NOMO-1 treated with dmso at 0.1 percent for 144 hours (cell line): ENCODE data around the gene DIO2.

Experiments
- DNase-seq: peaks from one replicate; lab custom pipeline; 2025; ENCODE audit not compliant: unreplicated experiment; lab: John Stamatoyannopoulos, UW

DIO2 gene

GRCh38 chr14:80172375-80173051 lies 38.8 kb downstream of the DIO2 start:
- DNase-seq = no peak

GRCh38 chr14:80167793-80168448 lies 43.4 kb downstream of the DIO2 start:
- DNase-seq = no peak

DNA sequence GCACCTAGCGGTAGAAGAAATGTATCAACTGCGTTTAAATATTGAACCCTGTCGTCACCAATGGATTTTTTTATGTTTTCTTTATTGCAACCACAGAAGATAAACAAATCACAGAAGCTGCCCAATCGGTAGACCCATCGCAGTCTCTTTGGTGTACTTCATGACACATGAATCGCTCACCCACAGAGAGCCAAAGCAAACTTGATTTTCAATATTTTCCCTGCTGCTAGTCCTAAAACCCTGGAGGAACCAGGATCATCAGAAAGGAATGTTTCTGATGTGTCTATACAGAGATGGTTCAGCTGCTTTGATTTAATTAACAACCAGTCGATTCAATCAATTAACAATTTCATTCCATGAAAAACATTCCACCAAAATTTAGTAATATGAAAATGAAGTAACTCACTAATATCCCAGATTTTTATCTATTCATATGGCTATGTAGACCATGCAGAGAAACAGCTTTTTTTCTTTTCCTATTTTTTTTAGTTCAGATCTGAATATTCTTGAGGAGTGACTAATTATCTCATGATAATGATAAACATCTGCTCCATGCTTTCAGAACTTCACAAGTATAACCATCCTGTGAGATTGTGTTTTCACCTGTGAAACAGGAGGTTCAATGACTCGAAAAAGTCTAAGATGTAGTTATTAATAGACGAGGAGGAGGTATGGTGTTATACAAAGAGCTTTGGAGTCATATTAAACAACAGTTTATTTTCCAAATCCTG lies 46.1 kb downstream of the DIO2 start:
- DNase-seq = no peak

DNA sequence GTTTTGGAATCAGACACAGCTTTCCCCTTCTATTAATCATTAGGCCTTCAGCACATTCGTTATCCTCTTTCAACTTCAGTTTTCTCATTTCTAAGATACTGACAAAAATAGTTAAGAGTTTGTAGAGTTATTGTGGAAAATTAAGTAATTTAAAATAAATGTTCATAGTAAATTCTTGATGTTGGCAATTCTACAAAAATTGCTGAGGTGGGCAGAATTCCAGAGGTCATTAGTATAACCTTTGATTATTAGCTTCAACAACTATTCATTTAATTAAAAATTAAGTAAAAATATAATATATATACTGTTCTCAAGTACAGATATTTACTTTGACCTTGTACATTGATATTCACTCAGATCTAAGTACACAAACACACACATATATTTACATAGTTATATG lies 58.5 kb downstream of the DIO2 start:
- no peak for DNase-seq

GRCh38 chr14:80152166-80152565 lies 59.1 kb downstream of the DIO2 start:
- DNase-seq = no peak

DNA sequence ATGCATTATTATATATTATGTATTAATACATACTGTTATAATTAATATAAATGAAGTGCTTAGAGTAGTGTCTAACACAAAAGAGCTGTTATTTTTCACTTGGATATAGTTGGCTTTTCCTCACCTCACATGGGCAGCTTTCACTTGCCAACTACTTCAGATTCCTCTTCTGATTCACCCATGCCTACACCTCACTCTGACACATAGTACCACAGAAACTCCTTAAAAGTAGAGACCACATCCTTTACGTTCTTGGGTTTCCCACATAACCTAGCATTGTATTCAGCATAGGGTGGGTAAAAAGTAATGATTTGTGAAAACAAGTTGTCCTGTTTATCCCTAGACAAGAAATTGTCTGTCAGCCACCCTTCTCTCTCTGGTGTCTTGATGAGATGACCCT lies 61.0 kb downstream of the DIO2 start:
- DNase-seq = no peak
